ENCODE measurements around the gene EXD3. TPM values are rescaled to one million over a fixed set of nuclear protein-coding genes. Genes with fewer than 3 reads are reported as not detected.

The EXD3 gene
- total RNA-seq, 1 experiment from 2014 or later = 2.8 TPM

DNA sequence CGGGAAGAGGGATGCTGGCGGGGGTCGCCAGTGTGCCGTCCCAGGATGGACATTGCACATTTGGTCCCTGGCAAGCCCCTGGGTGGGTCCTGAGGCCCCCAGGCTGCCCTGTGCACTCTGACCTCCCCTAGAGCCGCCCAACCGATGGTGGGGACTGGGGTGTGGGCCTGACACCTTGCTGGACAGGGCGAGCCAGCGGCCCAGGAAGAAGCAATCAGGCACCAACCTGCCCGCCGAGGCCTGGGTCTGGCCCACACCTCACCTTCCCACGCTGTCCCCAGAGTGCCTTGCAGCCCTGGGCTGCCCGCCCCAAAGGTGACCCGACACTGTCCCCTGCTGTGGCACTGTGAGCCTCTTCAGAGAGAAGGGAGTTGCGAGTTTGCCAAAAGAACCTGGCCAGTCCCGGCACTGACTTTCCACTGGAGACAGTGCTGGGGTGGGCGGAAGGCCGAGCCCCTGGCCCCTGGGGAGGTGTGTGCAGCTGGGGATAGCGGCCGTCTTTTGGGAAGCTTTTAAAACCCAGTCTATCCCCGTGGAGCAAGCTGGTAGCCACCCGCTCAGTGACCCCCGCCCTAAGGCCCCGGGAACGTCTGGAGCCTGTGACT, 108.9 kb downstream of the EXD3 start:
- Histone ChIP-seq H3K4me3 (ENCODE audit: low read length) (no peak overlapping the region), H3K9me3 (ENCODE audit: low read length) (no peaks in the 10 kb centered on the region), H3K9ac (ENCODE audit: low read length) (no peak overlapping the region), H4K20me1 (ENCODE audit: insufficient read depth, low read depth, low read length) (no peaks in the 10 kb centered on the region), H3K36me3 (ENCODE audit: insufficient read depth, low read length) (no peaks in the 10 kb centered on the region), H3K27ac (ENCODE audit: low read length) (no peak overlapping the region), H3K27me3 (ENCODE audit: low read length) (no peaks in the 10 kb centered on the region), H3K4me1 (ENCODE audit: low read length) (peaks cover 7% of the 10 kb centered on the region; the same call in 1 of the 2 replicates), H2AFZ (ENCODE audit: low read length) (no peak overlapping the region), H3K9me2 (replicated peaks; ENCODE audit: insufficient read depth, low read length) (no peaks in the 10 kb centered on the region), H3K79me2 (ENCODE audit: low read length) (no peaks in the 10 kb centered on the region), H3K4me2 (ENCODE audit: low read depth, low read length, poor library complexity, severe bottlenecking) (no peak overlapping the region)
- no peak for DNase-seq

- H3K36me3 ChIP-seq (ENCODE audit: insufficient read depth, low read length) = no peaks in the 10 kb centered on the region
- no peak for DNase-seq
- no peak overlapping the region for H3K9ac ChIP-seq (ENCODE audit: low read length)
- H3K4me2 ChIP-seq (ENCODE audit: low read depth, low read length, poor library complexity, severe bottlenecking) = no peak overlapping the region
- no peaks in the 10 kb centered on the region for H3K9me2 ChIP-seq (replicated peaks; ENCODE audit: insufficient read depth, low read length)
- no peak overlapping the region for H2AFZ ChIP-seq (ENCODE audit: low read length)
- no peaks in the 10 kb centered on the region for H3K9me3 ChIP-seq (ENCODE audit: low read length)
- peaks cover 7% of the 10 kb centered on the region; the same call in 1 of the 2 replicates for H3K4me1 ChIP-seq (ENCODE audit: low read length)
- no peak overlapping the region for H3K27ac ChIP-seq (ENCODE audit: low read length)
- no peaks in the 10 kb centered on the region for H3K79me2 ChIP-seq (ENCODE audit: low read length)
- H3K4me3 ChIP-seq (ENCODE audit: low read length) = no peak overlapping the region
- H3K27me3 ChIP-seq (ENCODE audit: low read length) = no peaks in the 10 kb centered on the region
- H4K20me1 ChIP-seq (ENCODE audit: insufficient read depth, low read depth, low read length) = no peaks in the 10 kb centered on the region
Observed at GRCh38 chr9:137313326-137313936, 109.5 kb downstream of the EXD3 start.

- Histone ChIP-seq H3K9ac (ENCODE audit: low read length) (no peak overlapping the region), H3K79me2 (ENCODE audit: low read length) (no peaks in the 10 kb centered on the region), H3K36me3 (ENCODE audit: insufficient read depth, low read length) (no peaks in the 10 kb centered on the region), H3K9me3 (ENCODE audit: low read length) (no peaks in the 10 kb centered on the region), H3K27me3 (ENCODE audit: low read length) (no peaks in the 10 kb centered on the region), H3K4me2 (ENCODE audit: low read depth, low read length, poor library complexity, severe bottlenecking) (no peak overlapping the region), H3K27ac (ENCODE audit: low read length) (no peak overlapping the region), H4K20me1 (ENCODE audit: insufficient read depth, low read depth, low read length) (no peaks in the 10 kb centered on the region), H3K4me1 (ENCODE audit: low read length) (peaks cover 7% of the 10 kb centered on the region; the same call in 1 of the 2 replicates), H3K4me3 (ENCODE audit: low read length) (no peak overlapping the region), H3K9me2 (replicated peaks; ENCODE audit: insufficient read depth, low read length) (no peaks in the 10 kb centered on the region), H2AFZ (ENCODE audit: low read length) (no peak overlapping the region)
- no peak for DNase-seq
Observed at GRCh38 chr9:137312852-137313325, 110.1 kb downstream of the EXD3 start.

GRCh38 chr9:137311986-137312851, 110.7 kb downstream of the EXD3 start:
- H3K9me3 ChIP-seq (ENCODE audit: low read length) = no peaks in the 10 kb centered on the region
- H3K9ac ChIP-seq (ENCODE audit: low read length) = no peak overlapping the region
- H2AFZ ChIP-seq (ENCODE audit: low read length) = no peak overlapping the region
- peaks cover 7% of the 10 kb centered on the region; the same call in 1 of the 2 replicates for H3K4me1 ChIP-seq (ENCODE audit: low read length)
- DNase-seq = no peak
- no peaks in the 10 kb centered on the region for H3K79me2 ChIP-seq (ENCODE audit: low read length)
- H3K27me3 ChIP-seq (ENCODE audit: low read length) = no peaks in the 10 kb centered on the region
- H3K9me2 ChIP-seq (replicated peaks; ENCODE audit: insufficient read depth, low read length) = no peaks in the 10 kb centered on the region
- no peak overlapping the region for H3K27ac ChIP-seq (ENCODE audit: low read length)
- no peak overlapping the region for H3K4me3 ChIP-seq (ENCODE audit: low read length)
- H3K4me2 ChIP-seq (ENCODE audit: low read depth, low read length, poor library complexity, severe bottlenecking) = no peak overlapping the region
- H4K20me1 ChIP-seq (ENCODE audit: insufficient read depth, low read depth, low read length) = no peaks in the 10 kb centered on the region
- H3K36me3 ChIP-seq (ENCODE audit: insufficient read depth, low read length) = no peaks in the 10 kb centered on the region

DNA sequence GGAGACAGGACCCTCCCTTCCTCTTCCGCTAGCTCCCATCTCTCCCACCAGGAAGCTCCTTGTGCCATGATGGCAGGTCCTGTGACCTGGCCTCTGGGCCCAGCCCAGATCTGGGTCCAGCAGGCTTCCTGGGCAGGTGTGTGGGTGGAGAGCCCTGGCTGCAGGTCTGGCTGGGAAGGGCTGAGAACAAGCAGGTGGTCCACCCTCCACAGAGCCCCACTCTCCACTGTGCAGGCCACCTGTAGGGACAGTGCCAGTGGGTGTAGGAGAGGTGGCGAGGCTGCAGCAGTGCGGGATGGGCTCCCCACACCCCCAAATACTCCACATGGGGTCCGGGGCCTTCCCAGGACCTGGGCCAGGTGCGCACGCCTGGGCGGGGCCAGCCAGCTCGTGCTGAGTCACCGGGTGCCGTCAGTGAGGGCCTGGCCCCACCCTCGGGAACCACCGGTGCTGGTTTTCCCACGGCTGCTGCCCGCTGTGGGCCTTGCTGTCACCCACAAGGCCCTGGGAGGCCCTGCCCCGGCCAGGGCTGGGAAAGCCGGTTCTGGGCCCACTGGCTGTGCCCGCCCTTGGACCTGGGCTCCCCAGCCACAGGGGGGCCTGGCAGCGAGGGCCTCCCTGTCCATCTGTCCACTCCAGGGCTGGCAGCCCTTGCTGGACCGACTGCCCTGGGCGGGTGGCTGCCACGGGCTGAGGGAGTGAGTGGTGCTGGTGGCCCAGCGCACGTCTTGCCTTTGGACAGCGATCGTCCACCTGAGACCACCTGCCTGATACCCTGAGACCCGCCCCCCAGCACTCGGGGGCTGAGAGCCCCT, 111.6 kb downstream of the EXD3 start:
- Histone ChIP-seq H3K27me3 (ENCODE audit: low read length) (no peaks in the 10 kb centered on the region), H3K4me3 (ENCODE audit: low read length) (no peak overlapping the region), H2AFZ (ENCODE audit: low read length) (no peak overlapping the region), H4K20me1 (ENCODE audit: insufficient read depth, low read depth, low read length) (no peaks in the 10 kb centered on the region), H3K4me1 (ENCODE audit: low read length) (peaks cover 7% of the 10 kb centered on the region; the same call in 1 of the 2 replicates), H3K36me3 (ENCODE audit: insufficient read depth, low read length) (no peaks in the 10 kb centered on the region), H3K9me2 (replicated peaks; ENCODE audit: insufficient read depth, low read length) (no peaks in the 10 kb centered on the region), H3K4me2 (ENCODE audit: low read depth, low read length, poor library complexity, severe bottlenecking) (peak overlapping the region; percentile 7), H3K9ac (ENCODE audit: low read length) (no peak overlapping the region), H3K27ac (ENCODE audit: low read length) (no peak overlapping the region), H3K79me2 (ENCODE audit: low read length) (no peaks in the 10 kb centered on the region), H3K9me3 (ENCODE audit: low read length) (no peaks in the 10 kb centered on the region)
- DNase-seq = no peak

- Histone ChIP-seq H4K20me1 (ENCODE audit: insufficient read depth, low read depth, low read length) (no peaks in the 10 kb centered on the region), H3K27me3 (ENCODE audit: low read length) (no peaks in the 10 kb centered on the region), H2AFZ (ENCODE audit: low read length) (no peak overlapping the region; the same call in 1 of the 2 replicates), H3K9ac (ENCODE audit: low read length) (no peak overlapping the region), H3K36me3 (ENCODE audit: insufficient read depth, low read length) (no peaks in the 10 kb centered on the region), H3K4me3 (ENCODE audit: low read length) (no peak overlapping the region), H3K4me1 (ENCODE audit: low read length) (peaks cover 11% of the 10 kb centered on the region), H3K9me3 (ENCODE audit: low read length) (no peaks in the 10 kb centered on the region), H3K4me2 (ENCODE audit: low read depth, low read length, poor library complexity, severe bottlenecking) (peak overlapping the region; percentile 7), H3K9me2 (replicated peaks; ENCODE audit: insufficient read depth, low read length) (no peaks in the 10 kb centered on the region), H3K27ac (ENCODE audit: low read length) (no peak overlapping the region), H3K79me2 (ENCODE audit: low read length) (no peaks in the 10 kb centered on the region)
- DNase-seq = no peak
Observed at GRCh38 chr9:137310189-137311052, 112.5 kb downstream of the EXD3 start.

DNA sequence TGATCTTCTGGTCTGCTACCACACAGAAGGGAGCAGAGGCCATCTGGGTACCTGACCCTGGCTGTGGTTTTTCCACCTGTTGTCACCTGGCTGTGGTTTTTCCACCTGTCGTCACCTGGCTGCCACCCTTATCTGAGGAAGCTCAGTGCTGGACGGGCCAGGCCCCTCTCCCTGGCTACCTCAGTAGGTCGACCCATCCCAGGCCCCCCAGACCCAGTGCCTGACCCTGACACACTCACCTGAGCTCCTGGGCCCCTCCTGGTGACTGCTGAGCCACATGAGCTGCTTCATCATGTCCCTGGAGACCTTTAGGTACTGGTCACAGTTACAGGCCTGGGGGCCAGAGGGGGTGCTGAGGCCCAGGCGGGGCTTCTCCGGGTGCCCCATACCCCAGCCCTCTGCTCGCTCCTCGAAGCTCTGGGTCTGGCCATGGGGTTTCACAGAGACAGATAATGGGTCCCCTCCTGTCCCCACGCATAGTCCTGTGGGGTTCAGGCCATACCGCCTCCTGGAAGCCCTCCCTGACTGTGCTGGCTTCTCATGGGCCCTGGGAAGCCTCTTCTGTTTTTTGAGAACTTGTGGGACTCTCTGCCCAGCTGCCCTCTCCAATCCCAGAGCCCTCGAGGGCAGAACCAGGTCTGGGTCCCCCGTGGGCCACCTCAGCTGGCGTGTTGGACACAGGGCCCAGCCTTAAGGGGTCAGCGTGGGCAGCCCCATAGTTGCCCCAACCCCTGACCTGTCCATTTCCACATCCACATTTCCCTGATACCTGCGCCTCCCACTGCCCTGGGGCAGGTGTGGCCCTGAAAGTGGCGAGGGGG, 113.4 kb downstream of the EXD3 start:
- Histone ChIP-seq H3K4me1 (ENCODE audit: low read length) (peaks cover 14% of the 10 kb centered on the region), H3K27ac (ENCODE audit: low read length) (no peak overlapping the region), H3K4me3 (ENCODE audit: low read length) (no peak overlapping the region), H3K79me2 (ENCODE audit: low read length) (no peaks in the 10 kb centered on the region), H2AFZ (ENCODE audit: low read length) (no peak overlapping the region), H4K20me1 (ENCODE audit: insufficient read depth, low read depth, low read length) (no peaks in the 10 kb centered on the region), H3K27me3 (ENCODE audit: low read length) (no peaks in the 10 kb centered on the region), H3K9me2 (replicated peaks; ENCODE audit: insufficient read depth, low read length) (no peaks in the 10 kb centered on the region), H3K9me3 (ENCODE audit: low read length) (no peaks in the 10 kb centered on the region), H3K4me2 (ENCODE audit: low read depth, low read length, poor library complexity, severe bottlenecking) (no peak overlapping the region), H3K9ac (ENCODE audit: low read length) (no peak overlapping the region), H3K36me3 (ENCODE audit: insufficient read depth, low read length) (no peaks in the 10 kb centered on the region)
- no peak for DNase-seq

Measured in Karpas-422 (cell line).